B cell (primary cell): Measurements from ENCODE around the gene MEGF8. TPM values are rescaled to one million over a fixed set of nuclear protein-coding genes. Genes with fewer than 3 reads are reported as not detected.

Experiments used
- ATAC-seq: fragments of 200-7000 bp; cut with Tn5 transposase; one replicate; pipeline ENCODE4 v1.10.0; 2021; ENCODE audit warnings: low read depth, mild to moderate bottlenecking, moderate number of reproducible peaks, moderate library complexity
- CTCF ChIA-PET: fragments of 350-600 bp; sonication (Branson Sonifier 250); formaldehyde crosslinking; loops from one replicate; lab custom pipeline; 2021; ENCODE audit warnings: antibody characterized with exemption, inconsistent platforms; lab: Charles Lee
- POLR2A ChIA-PET: fragments of 350-600 bp; sonication (Branson Sonifier 250); formaldehyde crosslinking; loops from one replicate; lab custom pipeline; 2021; ENCODE audit warnings: antibody characterized with exemption; lab: Charles Lee
- DNase-seq: peaks from one replicate; pipeline ENCODE4 v3.0.0; 2013
- H2AFZ ChIP-seq: 2 replicates; pipeline ENCODE4 v1.6.1; 2012; ENCODE audit warnings: mild to moderate bottlenecking, low read depth, low read length; ENCODE audit not compliant: insufficient read depth, poor library complexity, severe bottlenecking
- H3K27ac ChIP-seq, 2 donors: 1 replicate in 1 of 2; 2 replicates in 1 of 2; pipeline ENCODE4 v1.5.1; 2012 to 2013; ENCODE audit warnings: low read length in 2 of 2, mild to moderate bottlenecking in 2 of 2, moderate library complexity in 1 of 2
- H3K27me3 ChIP-seq, 4 experiments: fragments of 200-600 bp in 1 of 4; sonication (generic) in 1 of 4; replicated peaks in 1 of 4; 1 replicate in 2 of 4; 2 replicates in 2 of 4; pipeline versions ENCODE4 v1.6.1 to v1.7.0; 2013 to 2016; ENCODE audit warnings: low read length in 3 of 4, mild to moderate bottlenecking in 2 of 4, mixed read lengths in 1 of 4, moderate library complexity in 1 of 4; ENCODE audit not compliant: insufficient read depth in 4 of 4, control insufficient read depth in 3 of 4; ENCODE audit errors: control extremely low read depth in 1 of 4
- H3K36me3 ChIP-seq, 2 experiments: replicated peaks in 1 of 2; 1 replicate in 1 of 2; 2 replicates in 1 of 2; pipeline versions ENCODE4 v1.6.1 to v1.7.1; 2013; ENCODE audit warnings: low read length in 1 of 2; ENCODE audit not compliant: insufficient read depth in 2 of 2, control insufficient read depth in 1 of 2; ENCODE audit errors: control extremely low read depth in 1 of 2, extremely low read depth in 1 of 2
- H3K4me1 ChIP-seq, 2 donors: fragments of 200-600 bp in 1 of 2; sonication (generic) in 1 of 2; 1 replicate in 1 of 2; 2 replicates in 1 of 2; pipeline versions ENCODE4 v1.5.1 to v1.6.1; 2013 to 2017; ENCODE audit warnings: low read length in 2 of 2; ENCODE audit not compliant: control insufficient read depth in 2 of 2, insufficient read depth in 2 of 2
- H3K4me2 ChIP-seq: replicated peaks from 2 replicates; pipeline ENCODE3; 2012; ENCODE audit warnings: mild to moderate bottlenecking, low read depth, low read length; ENCODE audit not compliant: poor library complexity, severe bottlenecking
- H3K4me3 ChIP-seq, 5 experiments: fragments of 200-600 bp in 1 of 5; sonication (generic) in 1 of 5; 1 replicate in 3 of 5; 2 replicates in 2 of 5; pipeline versions ENCODE4 v1.5.1 to v1.7.0; 2011 to 2016; ENCODE audit warnings: low read length in 4 of 5, mild to moderate bottlenecking in 4 of 5, low read depth in 2 of 5, control low read depth in 1 of 5, moderate library complexity in 1 of 5; ENCODE audit not compliant: insufficient read depth in 1 of 5; ENCODE audit errors: control extremely low read depth in 1 of 5, extremely low read depth in 1 of 5
- H3K79me2 ChIP-seq: fragments of 200-600 bp; sonication (generic); one replicate; pipeline ENCODE4 v1.6.0; 2016; ENCODE audit warnings: low read length; ENCODE audit not compliant: control insufficient read depth, insufficient read depth
- H3K9ac ChIP-seq: fragments of 200-600 bp; sonication (generic); 2 replicates; pipeline ENCODE4 v1.6.1; 2017; ENCODE audit warnings: mild to moderate bottlenecking, low read length, moderate library complexity
- H3K9me3 ChIP-seq, 3 donors: one replicate each; pipeline versions ENCODE4 v1.6.1 to v1.7.1; 2013; ENCODE audit warnings: low read length in 2 of 3; ENCODE audit not compliant: control insufficient read depth in 2 of 3, insufficient read depth in 1 of 3; ENCODE audit errors: control extremely low read depth in 1 of 3
- H4K20me1 ChIP-seq: 2 replicates; pipeline ENCODE4 v1.6.0; 2012; ENCODE audit warnings: mild to moderate bottlenecking, low read length; ENCODE audit not compliant: insufficient read depth, control insufficient read depth, poor library complexity, severe bottlenecking
- H3K27ac Mint-ChIP-seq: one replicate; pipeline ENCODE4 v1.8.0; 2021; ENCODE audit warnings: mixed read lengths
- H3K27me3 Mint-ChIP-seq: one replicate; pipeline ENCODE4 v1.8.0; 2021; ENCODE audit warnings: mixed read lengths
- H3K4me1 Mint-ChIP-seq: one replicate; pipeline ENCODE4 v1.8.0; 2021; ENCODE audit warnings: mixed read lengths
- H3K4me3 Mint-ChIP-seq: one replicate; pipeline ENCODE4 v1.8.0; 2021; ENCODE audit warnings: mixed read lengths
- H3K9me3 Mint-ChIP-seq: one replicate; pipeline ENCODE4 v1.8.0; 2022; ENCODE audit warnings: mixed read lengths; ENCODE audit not compliant: insufficient read depth
- EZH2 ChIP-seq: IDR thresholded peaks from 2 replicates; pipeline ENCODE4 v1.6.1; 2012; ENCODE audit warnings: borderline replicate concordance, low read depth, mild to moderate bottlenecking, moderate library complexity, low read length; ENCODE audit not compliant: insufficient read depth, poor library complexity, severe bottlenecking
- WGBS: methylation state at CpG from one replicate; pipeline ENCODE4 v1.1.5; 2013; ENCODE audit warnings: missing lambda C conversion rate; ENCODE audit not compliant: insufficient coverage; 5-methylcytosine and 5-hydroxymethylcytosine counted together
- intact Hi-C: fragments of 100-400 bp; cut with micrococcal nuclease; formaldehyde crosslinking; loops from one replicate; pipeline ENCODE4 v1.10.0; 2022
- polyA plus RNA-seq: library from polyadenylated mRNA; depleted of rRNA; stranded (reverse); fragments of >200 nt; gene quantifications from 2 replicates; pipeline ENCODE4 v1.2.3, GENCODE V29; 2012
- total RNA-seq, 2 donors: library from RNA; stranded (reverse); fragments of 120-200 nt in 1 of 2; gene quantifications; 1 replicate in 1 of 2; 2 replicates in 1 of 2; pipeline versions ENCODE4 v1.2.3 to v1.2.4, GENCODE V29; 2013 to 2022
- TF ChIP-seq, protein P1 (sequence below): fragments of 200-600 bp; IDR thresholded peaks from one replicate; pipeline ENCODE4 v1.8.0; 2022; ENCODE audit warnings: antibody characterized with exemption, mild to moderate bottlenecking

MEGF8 gene
- total and polyA plus RNA-seq, 2 donors (not counting 1 experiment from before 2014, with no cell fraction given): 8.2 to 26.5 TPM

DNA sequence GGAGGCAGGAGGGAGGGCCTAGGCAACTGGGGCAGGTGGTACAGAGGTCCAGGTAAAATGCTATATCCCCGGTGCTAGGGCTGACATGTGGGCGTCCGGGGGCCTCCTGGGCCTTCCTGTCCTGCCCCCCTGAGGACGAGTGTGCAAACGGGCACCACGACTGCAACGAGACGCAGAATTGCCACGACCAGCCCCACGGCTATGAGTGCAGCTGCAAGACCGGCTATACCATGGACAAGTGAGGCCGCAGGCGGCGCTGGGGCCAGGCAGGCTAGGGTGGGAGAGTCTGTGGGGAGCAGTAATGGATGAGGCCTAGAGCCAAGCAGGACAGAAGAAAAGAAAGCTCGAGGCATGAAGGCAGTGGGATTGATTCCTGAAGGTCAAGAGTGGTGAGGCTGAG, 43.3 kb downstream of the MEGF8 start:
- no peaks in the 10 kb centered on the region for H3K36me3 ChIP-seq
- H3K4me1 Mint-ChIP-seq: peaks cover 49% of the 10 kb centered on the region
- WGBS: 96% methylated on average over 15 of the region's 15 CpGs
- no peak overlapping the region for H3K4me3 Mint-ChIP-seq
- no peak overlapping the region for H3K27ac Mint-ChIP-seq
- no peak overlapping the region for H3K4me2 ChIP-seq
- peaks cover 42 to 57% of the 10 kb centered on the region in 2 donors for H3K4me1 ChIP-seq
- no peaks in the 10 kb centered on the region for H3K27me3 ChIP-seq
- H3K79me2 ChIP-seq: peaks cover 13% of the 10 kb centered on the region
- no peak overlapping the region for H3K9ac ChIP-seq
- H3K27me3 Mint-ChIP-seq: no peaks in the 10 kb centered on the region
- intact Hi-C loops: no loop called here
- H3K4me3 ChIP-seq: no peak overlapping the region
- DNase-seq (no peak), ATAC-seq (no peak)
- POLR2A ChIA-PET: interaction anchor here (0.6 kb wide), 1 partner anchor 272 kb away, joined by 4 read pairs; no protein-coding TSS in a partner anchor
- H4K20me1 ChIP-seq: no peaks in the 10 kb centered on the region
- CTCF ChIA-PET: no interaction called here
- TF ChIP-seq, protein P1, sequence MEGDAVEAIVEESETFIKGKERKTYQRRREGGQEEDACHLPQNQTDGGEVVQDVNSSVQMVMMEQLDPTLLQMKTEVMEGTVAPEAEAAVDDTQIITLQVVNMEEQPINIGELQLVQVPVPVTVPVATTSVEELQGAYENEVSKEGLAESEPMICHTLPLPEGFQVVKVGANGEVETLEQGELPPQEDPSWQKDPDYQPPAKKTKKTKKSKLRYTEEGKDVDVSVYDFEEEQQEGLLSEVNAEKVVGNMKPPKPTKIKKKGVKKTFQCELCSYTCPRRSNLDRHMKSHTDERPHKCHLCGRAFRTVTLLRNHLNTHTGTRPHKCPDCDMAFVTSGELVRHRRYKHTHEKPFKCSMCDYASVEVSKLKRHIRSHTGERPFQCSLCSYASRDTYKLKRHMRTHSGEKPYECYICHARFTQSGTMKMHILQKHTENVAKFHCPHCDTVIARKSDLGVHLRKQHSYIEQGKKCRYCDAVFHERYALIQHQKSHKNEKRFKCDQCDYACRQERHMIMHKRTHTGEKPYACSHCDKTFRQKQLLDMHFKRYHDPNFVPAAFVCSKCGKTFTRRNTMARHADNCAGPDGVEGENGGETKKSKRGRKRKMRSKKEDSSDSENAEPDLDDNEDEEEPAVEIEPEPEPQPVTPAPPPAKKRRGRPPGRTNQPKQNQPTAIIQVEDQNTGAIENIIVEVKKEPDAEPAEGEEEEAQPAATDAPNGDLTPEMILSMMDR: no peak
- TF ChIP-seq EZH2: no peak
- peaks cover 0 to 8% (median 7%) of the 10 kb centered on the region in 3 donors for H3K9me3 ChIP-seq
- no peak overlapping the region for H2AFZ ChIP-seq
- no peaks in the 10 kb centered on the region for H3K9me3 Mint-ChIP-seq
- no peak overlapping the region for H3K27ac ChIP-seq

DNA sequence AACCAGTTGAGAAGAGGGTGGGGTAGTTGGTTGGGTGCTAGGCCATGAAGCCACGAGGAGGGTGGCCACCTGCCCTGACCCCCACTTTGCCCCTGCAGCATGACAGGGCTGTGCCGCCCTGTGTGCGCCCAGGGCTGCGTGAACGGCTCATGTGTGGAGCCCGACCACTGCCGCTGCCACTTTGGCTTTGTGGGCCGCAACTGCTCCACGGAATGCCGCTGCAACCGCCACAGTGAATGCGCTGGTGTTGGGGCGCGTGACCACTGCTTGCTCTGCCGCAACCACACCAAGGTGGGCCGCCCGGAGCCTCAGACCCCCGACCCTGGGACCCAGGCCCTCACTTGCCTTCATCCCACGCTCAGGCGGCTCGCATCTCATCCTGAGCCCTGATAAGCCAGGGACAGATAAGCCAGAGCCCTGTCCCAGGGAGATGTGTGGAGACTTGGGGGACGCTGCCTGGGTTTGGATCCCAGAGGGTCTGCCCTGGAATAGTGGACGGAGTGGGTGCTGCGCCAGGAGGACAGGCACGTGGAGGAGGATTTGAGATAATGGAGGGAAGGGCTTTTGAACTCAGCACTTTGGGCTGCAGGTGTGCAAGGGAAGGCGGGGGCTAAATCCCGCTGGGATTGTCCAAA, 44.1 kb downstream of the MEGF8 start:
- Histone ChIP-seq H3K4me1 (peaks cover 34 to 49% of the 10 kb centered on the region in 2 donors), H2AFZ (no peak overlapping the region), H3K79me2 (peaks cover 13% of the 10 kb centered on the region), H3K27me3 (no peaks in the 10 kb centered on the region), H3K4me2 (no peak overlapping the region), H3K9ac (no peak overlapping the region), H3K27ac (no peak overlapping the region), H3K4me3 (no peak overlapping the region), H3K9me3 (no peaks in the 10 kb centered on the region), H4K20me1 (no peaks in the 10 kb centered on the region), H3K36me3 (no peaks in the 10 kb centered on the region)
- Mint-ChIP-seq H3K27me3 (no peaks in the 10 kb centered on the region), H3K4me1 (peaks cover 42% of the 10 kb centered on the region), H3K4me3 (no peak overlapping the region), H3K27ac (no peak overlapping the region), H3K9me3 (no peaks in the 10 kb centered on the region)
- ChIA-PET CTCF (no interaction called here), POLR2A (no interaction called here)
- 98% methylated on average over 25 of the region's 27 CpGs for WGBS
- no peak for ATAC-seq
- DNase-seq: no peak
- intact Hi-C loops: no loop called here
- TF ChIP-seq EZH2: no peak
- TF ChIP-seq, protein P1: no peak
